ENCODE measurements around the gene CSNK1G3.

The CSNK1G3 gene

DNA sequence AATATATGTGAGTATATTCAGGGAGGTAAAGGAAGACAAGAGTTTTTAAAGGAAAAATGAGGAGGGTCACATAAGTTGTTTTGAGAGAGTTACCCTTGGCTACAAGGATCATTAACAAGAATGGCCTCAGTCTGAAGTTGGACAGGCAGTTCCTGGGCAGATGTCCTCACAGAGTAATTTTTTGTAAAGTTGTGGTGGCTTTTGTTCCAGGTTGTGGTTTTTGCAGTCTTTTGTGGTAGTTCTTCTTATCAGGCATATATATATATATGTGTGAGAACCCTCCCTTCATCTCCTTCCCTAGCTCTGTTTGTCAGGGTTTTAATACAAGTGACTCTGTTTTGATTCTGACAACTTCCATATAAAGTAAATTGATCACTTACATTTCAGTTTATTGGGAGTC, 60.0 kb downstream of the CSNK1G3 start:
- in situ Hi-C loops (cut with MboI; ENCODE audit: low sequenced_read_pairs, unreplicated experiment) = no loop called here
- TF ChIP-seq, protein P1, sequence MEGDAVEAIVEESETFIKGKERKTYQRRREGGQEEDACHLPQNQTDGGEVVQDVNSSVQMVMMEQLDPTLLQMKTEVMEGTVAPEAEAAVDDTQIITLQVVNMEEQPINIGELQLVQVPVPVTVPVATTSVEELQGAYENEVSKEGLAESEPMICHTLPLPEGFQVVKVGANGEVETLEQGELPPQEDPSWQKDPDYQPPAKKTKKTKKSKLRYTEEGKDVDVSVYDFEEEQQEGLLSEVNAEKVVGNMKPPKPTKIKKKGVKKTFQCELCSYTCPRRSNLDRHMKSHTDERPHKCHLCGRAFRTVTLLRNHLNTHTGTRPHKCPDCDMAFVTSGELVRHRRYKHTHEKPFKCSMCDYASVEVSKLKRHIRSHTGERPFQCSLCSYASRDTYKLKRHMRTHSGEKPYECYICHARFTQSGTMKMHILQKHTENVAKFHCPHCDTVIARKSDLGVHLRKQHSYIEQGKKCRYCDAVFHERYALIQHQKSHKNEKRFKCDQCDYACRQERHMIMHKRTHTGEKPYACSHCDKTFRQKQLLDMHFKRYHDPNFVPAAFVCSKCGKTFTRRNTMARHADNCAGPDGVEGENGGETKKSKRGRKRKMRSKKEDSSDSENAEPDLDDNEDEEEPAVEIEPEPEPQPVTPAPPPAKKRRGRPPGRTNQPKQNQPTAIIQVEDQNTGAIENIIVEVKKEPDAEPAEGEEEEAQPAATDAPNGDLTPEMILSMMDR (IDR thresholded peaks at IDR 0.05; ENCODE audit: borderline replicate concordance, control extremely low read depth, extremely low read depth, insufficient read depth, missing control alignments) = no peak
- no peak for DNase-seq (ENCODE audit: low spot score)

GRCh38 chr5:123578390-123578789, 66.4 kb downstream of the CSNK1G3 start:
- in situ Hi-C loops (cut with MboI; ENCODE audit: low sequenced_read_pairs, unreplicated experiment) = no loop called here
- no peak for DNase-seq (ENCODE audit: low spot score)
- TF ChIP-seq, protein P1 (IDR thresholded peaks at IDR 0.05; ENCODE audit: borderline replicate concordance, control extremely low read depth, extremely low read depth, insufficient read depth, missing control alignments) = no peak

DNA sequence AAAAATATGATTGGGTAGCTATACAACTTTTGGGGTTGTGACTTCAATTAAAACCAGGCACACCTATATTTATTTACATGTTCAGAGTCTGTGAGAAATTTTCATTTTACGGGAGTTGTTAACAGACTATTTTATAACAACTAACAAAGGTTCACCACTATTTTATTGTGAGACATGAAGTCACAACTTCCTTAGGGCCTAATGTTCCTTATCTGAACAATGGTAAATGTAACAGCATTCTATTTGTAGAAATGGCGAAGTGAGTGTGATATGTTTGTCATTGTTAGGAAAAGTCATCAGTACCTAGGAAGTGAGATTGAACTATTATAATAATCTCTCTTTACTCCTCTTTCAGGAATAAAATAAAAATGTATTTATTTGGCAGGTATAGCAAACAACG, 67.4 kb downstream of the CSNK1G3 start:
- TF ChIP-seq, protein P1 (IDR thresholded peaks at IDR 0.05; ENCODE audit: borderline replicate concordance, control extremely low read depth, extremely low read depth, insufficient read depth, missing control alignments) = no peak
- in situ Hi-C loops (cut with MboI; ENCODE audit: low sequenced_read_pairs, unreplicated experiment) = no loop called here

GRCh38 chr5:123582550-123583285, 70.7 kb downstream of the CSNK1G3 start:
- TF ChIP-seq, protein P1 (IDR thresholded peaks at IDR 0.05; ENCODE audit: borderline replicate concordance, control extremely low read depth, extremely low read depth, insufficient read depth, missing control alignments) = no peak

More for the DNA sequence above, 67.4 kb downstream of the CSNK1G3 start:
- DNase-seq (ENCODE audit: low spot score) = no peak

GRCh38 chr5:123585871-123586270, 73.9 kb downstream of the CSNK1G3 start:
- in situ Hi-C loops (cut with MboI; ENCODE audit: low sequenced_read_pairs, unreplicated experiment) = no loop called here
- TF ChIP-seq, protein P1 (IDR thresholded peaks at IDR 0.05; ENCODE audit: borderline replicate concordance, control extremely low read depth, extremely low read depth, insufficient read depth, missing control alignments) = no peak
- no peak for DNase-seq (ENCODE audit: low spot score)

More at GRCh38 chr5:123582550-123583285, 70.7 kb downstream of the CSNK1G3 start:
- DNase-seq (ENCODE audit: low spot score) = no peak
- in situ Hi-C loops (cut with MboI; ENCODE audit: low sequenced_read_pairs, unreplicated experiment) = no loop called here

DNA sequence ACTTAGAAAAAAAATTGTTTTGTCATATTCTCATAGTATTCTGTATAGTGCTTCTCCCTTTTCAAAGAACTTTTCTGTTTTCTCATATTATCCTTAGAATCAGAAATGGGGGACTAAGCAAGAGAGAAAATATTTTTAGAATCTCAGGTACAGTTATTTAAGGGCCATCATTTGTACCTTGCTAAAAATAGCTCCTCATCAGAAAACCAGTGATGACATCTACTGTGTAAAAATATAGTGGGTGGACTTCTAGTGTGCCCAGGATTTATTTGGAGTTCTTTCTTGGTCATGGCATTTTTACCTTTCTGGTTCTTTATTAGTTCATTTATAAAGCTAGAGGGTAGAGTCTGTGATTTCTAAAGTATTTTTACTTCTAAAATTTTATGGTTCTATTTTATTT, 82.5 kb downstream of the CSNK1G3 start:
- in situ Hi-C loops (cut with MboI; ENCODE audit: low sequenced_read_pairs, unreplicated experiment) = no loop called here
- DNase-seq (ENCODE audit: low spot score) = no peak
- TF ChIP-seq, protein P1 (IDR thresholded peaks at IDR 0.05; ENCODE audit: borderline replicate concordance, control extremely low read depth, extremely low read depth, insufficient read depth, missing control alignments) = no peak

Measured in GM13976 (cell line).